Panc1 (cell line): ENCODE results near the gene GAMT. TPM values are rescaled to one million over a fixed set of nuclear protein-coding genes. Genes with fewer than 3 reads are reported as not detected.

Experiments used
- ATAC-seq: fragments of 200-7000 bp; cut with Tn5 transposase; 2 replicates; pipeline ENCODE4 v1.9.1; 2020; ENCODE audit warnings: mild to moderate bottlenecking, moderate library complexity
- BruUV-seq: library from RNA; stranded (reverse); fragments of 400-500 nt; replicated peaks from 2 replicates; lab custom pipeline; 2021; lab: Mats Ljungman, UMichigan
- CTCF ChIA-PET: fragments of 300-600 bp; sonication (Branson Sonifier 250); formaldehyde crosslinking; loops from one replicate; lab custom pipeline; 2022; ENCODE audit warnings: antibody characterized with exemption; lab: Charles Lee
- POLR2A ChIA-PET: fragments of 300-600 bp; sonication (Branson Sonifier 250); formaldehyde crosslinking; loops from one replicate; lab custom pipeline; 2022; ENCODE audit warnings: antibody characterized with exemption; lab: Charles Lee
- DNase-seq: peaks from one replicate; pipeline ENCODE4 v3.0.0-alpha.2; 2010; ENCODE audit warnings: low read depth, low spot score
- H3K27ac ChIP-seq: 2 replicates; pipeline ENCODE4 v1.5.1; 2011; ENCODE audit warnings: mild to moderate bottlenecking, low read length, inconsistent platforms
- H3K27me3 ChIP-seq: fragments of 200-500 bp; sonication (Bioruptor generic); 2 replicates; pipeline ENCODE4 v1.6.0; 2014; ENCODE audit warnings: low read length, inconsistent platforms; ENCODE audit not compliant: control insufficient read depth, insufficient read depth
- H3K36me3 ChIP-seq: fragments of 200-500 bp; sonication (Bioruptor generic); 2 replicates; pipeline ENCODE4 v1.5.1; 2014; ENCODE audit warnings: inconsistent platforms, mild to moderate bottlenecking, low read length, moderate library complexity; ENCODE audit not compliant: control insufficient read depth, insufficient read depth
- H3K4me1 ChIP-seq: 2 replicates; pipeline ENCODE4 v1.5.1; 2011; ENCODE audit warnings: inconsistent platforms, mild to moderate bottlenecking, low read length, moderate library complexity; ENCODE audit not compliant: control insufficient read depth, insufficient read depth
- H3K4me3 ChIP-seq, 2 experiments: 2 replicates each; pipeline ENCODE4 v1.5.1; 2011 to 2012; ENCODE audit warnings: low read depth in 2 of 2, low read length in 2 of 2, mild to moderate bottlenecking in 2 of 2, inconsistent platforms in 1 of 2, moderate library complexity in 1 of 2
- H3K9me3 ChIP-seq: fragments of 200-500 bp; sonication (Bioruptor generic); 2 replicates; pipeline ENCODE4 v1.5.1; 2014; ENCODE audit warnings: low read depth, mild to moderate bottlenecking, inconsistent platforms, low read length, moderate library complexity; ENCODE audit not compliant: control insufficient read depth, insufficient read depth
- POLR2AphosphoS5 ChIP-seq: IDR thresholded peaks from 2 replicates; pipeline ENCODE4 v1.6.1; 2012; ENCODE audit warnings: mild to moderate bottlenecking, low read depth, low read length, moderate library complexity
- SIN3A ChIP-seq: IDR thresholded peaks from 2 replicates; pipeline ENCODE4 v1.6.1; 2012; ENCODE audit warnings: low read depth, mild to moderate bottlenecking, low read length, moderate library complexity, borderline replicate concordance; ENCODE audit not compliant: insufficient read depth
- TCF7L2 ChIP-seq: IDR thresholded peaks from 2 replicates; pipeline ENCODE4 v1.6.1; 2011; ENCODE audit warnings: mild to moderate bottlenecking, low read depth, low read length, inconsistent platforms
- in situ Hi-C: cut with HindIII; loops from 2 replicates; pipeline ENCODE4 v1.10.0; 2016; ENCODE audit warnings: low sequenced_read_pairs, low pct_unique_long_range_greater_than_20kb
- intact Hi-C: fragments of 100-400 bp; cut with micrococcal nuclease; formaldehyde crosslinking; loops from one replicate; pipeline ENCODE4 v1.10.0; 2022; ENCODE audit not compliant: unreplicated experiment
- total RNA-seq: library from RNA; stranded (reverse); gene quantifications from one replicate; pipeline ENCODE4 v1.2.1, GENCODE V29; 2021; ENCODE audit not compliant: unreplicated experiment
- TF ChIP-seq, protein P1 (sequence below), 2 experiments: IDR thresholded peaks; 2 replicates each; pipeline ENCODE4 v1.6.1; 2011 to 2012; ENCODE audit warnings: low read depth in 2 of 2, control low read depth in 1 of 2, low read length in 1 of 2, mild to moderate bottlenecking in 1 of 2, moderate library complexity in 1 of 2; ENCODE audit not compliant: insufficient read depth in 1 of 2
- TF ChIP-seq, protein P2 (sequence below): fragments of 450-650 bp; IDR thresholded peaks from 2 replicates; pipeline ENCODE4 v1.5.1; 2017; ENCODE audit warnings: mild to moderate bottlenecking

The GAMT gene
- total RNA-seq, 1 experiment from 2014 or later = 21.2 TPM

GRCh38 chr19:1409204-1410005 is 8.1 kb upstream of the GAMT start:
- CTCF ChIA-PET = no interaction called here
- ATAC-seq = no peak

DNA sequence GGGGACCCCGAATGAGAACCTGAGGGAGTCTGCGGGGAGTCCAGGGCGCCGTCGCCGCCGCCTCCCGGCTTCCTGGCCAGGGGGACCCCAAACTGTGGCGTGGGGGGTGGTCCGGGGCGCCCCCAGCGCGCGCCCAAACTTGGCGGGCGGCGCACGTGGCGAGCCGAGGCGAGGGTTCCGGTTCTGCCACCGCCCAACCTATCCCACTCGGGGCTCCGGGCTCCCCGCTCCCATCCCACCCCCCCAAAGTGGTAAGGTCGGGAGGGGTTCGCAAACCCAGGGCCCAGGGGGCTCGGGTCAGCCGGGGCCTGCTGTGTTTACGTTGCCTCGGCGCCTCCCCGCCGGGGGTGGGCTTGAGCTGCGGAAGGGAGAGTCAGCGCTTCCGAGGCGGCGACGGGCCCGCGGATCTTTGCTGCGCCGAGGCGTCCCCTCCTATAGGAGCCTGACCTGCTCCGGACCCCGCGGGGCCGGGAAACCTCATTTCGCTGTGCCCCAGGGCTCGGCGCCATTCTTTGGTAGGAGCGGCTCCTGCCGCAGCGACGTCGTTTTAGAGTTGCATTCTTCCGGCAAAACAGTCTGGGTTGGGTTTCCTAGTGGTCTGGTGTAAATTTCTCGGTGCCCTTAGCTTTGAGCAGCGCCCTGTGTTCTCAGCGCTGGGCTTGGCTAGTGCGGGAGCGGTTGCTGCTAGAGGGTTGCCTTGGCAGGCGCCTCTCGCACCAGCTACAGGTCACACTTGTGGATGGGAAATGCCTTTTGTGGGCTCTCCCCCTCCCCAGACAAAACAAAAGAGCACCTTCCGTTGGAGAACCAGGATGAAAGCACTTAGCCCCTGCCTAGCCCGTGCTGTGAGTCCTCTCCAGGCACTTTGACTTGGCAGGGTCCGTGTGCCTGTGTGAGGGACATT is 7.2 kb upstream of the GAMT start:
- H3K4me3 ChIP-seq = peak overlapping the region; percentile 77
- ChIA-PET CTCF (no interaction called here), POLR2A (no interaction called here)
- intact Hi-C loops (no loop called here), in situ Hi-C loops (no loop called here)
- TF ChIP-seq TCF7L2 = no peak
- TF ChIP-seq, protein P1, sequence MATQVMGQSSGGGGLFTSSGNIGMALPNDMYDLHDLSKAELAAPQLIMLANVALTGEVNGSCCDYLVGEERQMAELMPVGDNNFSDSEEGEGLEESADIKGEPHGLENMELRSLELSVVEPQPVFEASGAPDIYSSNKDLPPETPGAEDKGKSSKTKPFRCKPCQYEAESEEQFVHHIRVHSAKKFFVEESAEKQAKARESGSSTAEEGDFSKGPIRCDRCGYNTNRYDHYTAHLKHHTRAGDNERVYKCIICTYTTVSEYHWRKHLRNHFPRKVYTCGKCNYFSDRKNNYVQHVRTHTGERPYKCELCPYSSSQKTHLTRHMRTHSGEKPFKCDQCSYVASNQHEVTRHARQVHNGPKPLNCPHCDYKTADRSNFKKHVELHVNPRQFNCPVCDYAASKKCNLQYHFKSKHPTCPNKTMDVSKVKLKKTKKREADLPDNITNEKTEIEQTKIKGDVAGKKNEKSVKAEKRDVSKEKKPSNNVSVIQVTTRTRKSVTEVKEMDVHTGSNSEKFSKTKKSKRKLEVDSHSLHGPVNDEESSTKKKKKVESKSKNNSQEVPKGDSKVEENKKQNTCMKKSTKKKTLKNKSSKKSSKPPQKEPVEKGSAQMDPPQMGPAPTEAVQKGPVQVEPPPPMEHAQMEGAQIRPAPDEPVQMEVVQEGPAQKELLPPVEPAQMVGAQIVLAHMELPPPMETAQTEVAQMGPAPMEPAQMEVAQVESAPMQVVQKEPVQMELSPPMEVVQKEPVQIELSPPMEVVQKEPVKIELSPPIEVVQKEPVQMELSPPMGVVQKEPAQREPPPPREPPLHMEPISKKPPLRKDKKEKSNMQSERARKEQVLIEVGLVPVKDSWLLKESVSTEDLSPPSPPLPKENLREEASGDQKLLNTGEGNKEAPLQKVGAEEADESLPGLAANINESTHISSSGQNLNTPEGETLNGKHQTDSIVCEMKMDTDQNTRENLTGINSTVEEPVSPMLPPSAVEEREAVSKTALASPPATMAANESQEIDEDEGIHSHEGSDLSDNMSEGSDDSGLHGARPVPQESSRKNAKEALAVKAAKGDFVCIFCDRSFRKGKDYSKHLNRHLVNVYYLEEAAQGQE (IDR thresholded peaks at IDR 0.05; ENCODE audit: insufficient read depth in 1 of 2, low read depth in 2 of 2, low read length in 1 of 2) = no peak
- TF ChIP-seq POLR2AphosphoS5 = no peak
- TF ChIP-seq, protein P2, sequence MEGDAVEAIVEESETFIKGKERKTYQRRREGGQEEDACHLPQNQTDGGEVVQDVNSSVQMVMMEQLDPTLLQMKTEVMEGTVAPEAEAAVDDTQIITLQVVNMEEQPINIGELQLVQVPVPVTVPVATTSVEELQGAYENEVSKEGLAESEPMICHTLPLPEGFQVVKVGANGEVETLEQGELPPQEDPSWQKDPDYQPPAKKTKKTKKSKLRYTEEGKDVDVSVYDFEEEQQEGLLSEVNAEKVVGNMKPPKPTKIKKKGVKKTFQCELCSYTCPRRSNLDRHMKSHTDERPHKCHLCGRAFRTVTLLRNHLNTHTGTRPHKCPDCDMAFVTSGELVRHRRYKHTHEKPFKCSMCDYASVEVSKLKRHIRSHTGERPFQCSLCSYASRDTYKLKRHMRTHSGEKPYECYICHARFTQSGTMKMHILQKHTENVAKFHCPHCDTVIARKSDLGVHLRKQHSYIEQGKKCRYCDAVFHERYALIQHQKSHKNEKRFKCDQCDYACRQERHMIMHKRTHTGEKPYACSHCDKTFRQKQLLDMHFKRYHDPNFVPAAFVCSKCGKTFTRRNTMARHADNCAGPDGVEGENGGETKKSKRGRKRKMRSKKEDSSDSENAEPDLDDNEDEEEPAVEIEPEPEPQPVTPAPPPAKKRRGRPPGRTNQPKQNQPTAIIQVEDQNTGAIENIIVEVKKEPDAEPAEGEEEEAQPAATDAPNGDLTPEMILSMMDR = no peak
- no peak for TF ChIP-seq SIN3A
- peaks cover 32% of the 10 kb centered on the region for H3K4me1 ChIP-seq
- H3K27me3 ChIP-seq = no peaks in the 10 kb centered on the region
- DNase-seq (no peak), ATAC-seq (no peak)
- TSS peak; percentile 66 for BruUV-seq
- H3K27ac ChIP-seq = peak overlapping the region; percentile 81
- no peaks in the 10 kb centered on the region; the same call in 1 of the 2 replicates for H3K36me3 ChIP-seq
- no peaks in the 10 kb centered on the region for H3K9me3 ChIP-seq

More at GRCh38 chr19:1409204-1410005, 8.1 kb upstream of the GAMT start:
- Histone ChIP-seq H3K4me1 (peaks cover 32% of the 10 kb centered on the region), H3K27ac (peak overlapping the region; percentile 81), H3K4me3 (peak overlapping the region; percentile 77), H3K27me3 (no peaks in the 10 kb centered on the region), H3K36me3 (no peaks in the 10 kb centered on the region; the same call in 1 of the 2 replicates), H3K9me3 (no peaks in the 10 kb centered on the region)
- intact Hi-C loops = no loop called here
- TF ChIP-seq TCF7L2 = no peak
- TF ChIP-seq, protein P1 (IDR thresholded peaks at IDR 0.05; ENCODE audit: insufficient read depth in 1 of 2, low read depth in 2 of 2, low read length in 1 of 2) = no peak
- no peak for TF ChIP-seq POLR2AphosphoS5
- TF ChIP-seq SIN3A = no peak
- TF ChIP-seq, protein P2 = no peak
- DNase-seq = no peak
- no TSS peak for BruUV-seq
- in situ Hi-C loops = no loop called here
- POLR2A ChIA-PET = no interaction called here
